Renal pelvis (tissue), 12 donors: ENCODE results near the gene RRM2. TPM values are rescaled to one million over a fixed set of nuclear protein-coding genes. Genes with fewer than 3 reads are reported as not detected.

ENCODE experiments used
- DNase-seq: peaks from one replicate; pipeline ENCODE4 v3.0.0-alpha.2; 2013
- long read RNA-seq, 16 experiments: transcript quantifications; one replicate each; lab custom pipeline, GENCODE V29; 2026
- polyA plus RNA-seq, 3 donors: library from polyadenylated mRNA; unstranded; fragments of 120-200 nt; gene quantifications; one replicate each; pipeline ENCODE4 v1.2.1, GENCODE V29; 2013; ENCODE audit not compliant: insufficient read length in 3 of 3

RRM2 gene
- 10 to 100 TPM; 55.9 to 62.1 (median 57.5) TPM for polyA plus RNA-seq
- long read RNA-seq, donor 1, transcript RRM2-202 (10 exons, 3,673 nt) = major isoform, 11 of 11 reads
- long read RNA-seq, donor 1, partial matches to known transcripts = 0 of 11 reads
- long read RNA-seq, donor 1, other reads (novel, unspliced or antisense) = 0 of 11 reads
- long read RNA-seq, donor 2, transcript RRM2-202 (10 exons, 3,673 nt) = major isoform, 12 of 50 reads
- long read RNA-seq, donor 2, partial matches to known transcripts = 35 of 50 reads
- long read RNA-seq, donor 2, other reads (novel, unspliced or antisense) = 0 of 50 reads
- long read RNA-seq, donor 3, transcript RRM2-202 (10 exons, 3,673 nt) = major isoform, 14 of 15 reads
- long read RNA-seq, donor 3, partial matches to known transcripts = 0 of 15 reads
- long read RNA-seq, donor 3, other reads (novel, unspliced or antisense) = 0 of 15 reads
- long read RNA-seq, donor 4, transcript RRM2-202 (10 exons, 3,673 nt) = major isoform, 12 of 13 reads
- long read RNA-seq, donor 4, partial matches to known transcripts = 0 of 13 reads
- long read RNA-seq, donor 4, other reads (novel, unspliced or antisense) = 0 of 13 reads
- long read RNA-seq, donor 5, transcript RRM2-202 (10 exons, 3,673 nt) = major isoform, 6 of 7 reads
- long read RNA-seq, donor 5, partial matches to known transcripts = 0 of 7 reads
- long read RNA-seq, donor 5, other reads (novel, unspliced or antisense) = 0 of 7 reads
- long read RNA-seq, donor 6, transcript RRM2-202 (10 exons, 3,673 nt) = major isoform, 6 of 8 reads
- long read RNA-seq, donor 6, partial matches to known transcripts = 0 of 8 reads
- long read RNA-seq, donor 6, other reads (novel, unspliced or antisense) = 0 of 8 reads
- long read RNA-seq, donor 7, transcript RRM2-202 (10 exons, 3,673 nt) = major isoform, 13 of 20 reads
- long read RNA-seq, donor 7, partial matches to known transcripts = 7 of 20 reads
- long read RNA-seq, donor 7, other reads (novel, unspliced or antisense) = 0 of 20 reads
- long read RNA-seq, donor 8, transcript RRM2-202 (10 exons, 3,673 nt) = major isoform, 13 of 15 reads
- long read RNA-seq, donor 8, partial matches to known transcripts = 0 of 15 reads
- long read RNA-seq, donor 8, other reads (novel, unspliced or antisense) = 0 of 15 reads
- long read RNA-seq, donor 9, transcript RRM2-202 (10 exons, 3,673 nt) = major isoform, 10 of 13 reads
- long read RNA-seq, donor 9, partial matches to known transcripts = 0 of 13 reads
- long read RNA-seq, donor 9, other reads (novel, unspliced or antisense) = 0 of 13 reads
- long read RNA-seq, donor 10, transcript RRM2-202 (10 exons, 3,673 nt) = major isoform, 7 of 10 reads
- long read RNA-seq, donor 10, partial matches to known transcripts = 0 of 10 reads
- long read RNA-seq, donor 10, other reads (novel, unspliced or antisense) = 0 of 10 reads
- long read RNA-seq, donor 11, transcript RRM2-202 (10 exons, 3,673 nt) = major isoform, 9 of 10 reads
- long read RNA-seq, donor 11, partial matches to known transcripts = 0 of 10 reads
- long read RNA-seq, donor 11, other reads (novel, unspliced or antisense) = 0 of 10 reads
- long read RNA-seq, donor 12, transcript RRM2-202 (10 exons, 3,673 nt) = major isoform, 17 of 19 reads
- long read RNA-seq, donor 12, partial matches to known transcripts = 0 of 19 reads
- long read RNA-seq, donor 12, other reads (novel, unspliced or antisense) = 0 of 19 reads
- long read RNA-seq, donor 13, partial matches to known transcripts = 0 of 9 reads
- long read RNA-seq, donor 13, other reads (novel, unspliced or antisense) = 0 of 9 reads
- long read RNA-seq, donor 14 = 0 reads
- long read RNA-seq, donor 15, transcript RRM2-202 (10 exons, 3,673 nt) = major isoform, 6 of 11 reads
- long read RNA-seq, donor 15, partial matches to known transcripts = 0 of 11 reads
- long read RNA-seq, donor 15, other reads (novel, unspliced or antisense) = 0 of 11 reads
- long read RNA-seq, donor 16, transcript RRM2-202 (10 exons, 3,673 nt) = major isoform, 18 of 32 reads
- long read RNA-seq, donor 16, partial matches to known transcripts = 10 of 32 reads
- long read RNA-seq, donor 16, other reads (novel, unspliced or antisense) = 0 of 32 reads

GRCh38 chr2:10122500-10123280 lies at the start of gene RRM2:
RRM2 (plus strand) TSS chr2:10122739; CDS start chr2:10122799, 60 bp downstream.
- DNase-seq = peak; percentile 93

- DNase-seq = no peak
Measured at GRCh38 chr2:10073706-10074105, 48.8 kb upstream of the RRM2 start.

- DNase-seq = no peak
Measured at GRCh38 chr2:10075101-10075500, 47.4 kb upstream of the RRM2 start.

GRCh38 chr2:10075571-10076209 lies 46.8 kb upstream of the RRM2 start:
- no peak for DNase-seq

- DNase-seq = no peak
Measured at GRCh38 chr2:10076511-10076910, 46.0 kb upstream of the RRM2 start.

GRCh38 chr2:10076988-10077527 lies 45.5 kb upstream of the RRM2 start:
- no peak for DNase-seq

- no peak for DNase-seq
Measured at GRCh38 chr2:10078001-10078400, 44.5 kb upstream of the RRM2 start.

- DNase-seq = no peak
Measured at GRCh38 chr2:10078704-10079265, 43.8 kb upstream of the RRM2 start.

GRCh38 chr2:10079266-10079869 lies 43.2 kb upstream of the RRM2 start:
- peak; percentile 58 for DNase-seq

GRCh38 chr2:10079870-10080535 lies 42.5 kb upstream of the RRM2 start, which contains the start of gene CYS1:
CYS1 (minus strand) TSS chr2:10080411; CDS start chr2:10080223, 188 bp downstream.
- DNase-seq = no peak

GRCh38 chr2:10080536-10081304 lies 41.8 kb upstream of the RRM2 start:
- DNase-seq = no peak

- no peak for DNase-seq
Measured at GRCh38 chr2:10083046-10083445, 39.5 kb upstream of the RRM2 start.

- no peak for DNase-seq
Measured at GRCh38 chr2:10083692-10084211, 38.8 kb upstream of the RRM2 start.

- DNase-seq = no peak
Measured at GRCh38 chr2:10084223-10084865, 38.2 kb upstream of the RRM2 start.

GRCh38 chr2:10085043-10085667 lies 37.4 kb upstream of the RRM2 start:
- DNase-seq = no peak
